RCC 7860 (cell line): ENCODE results near the gene APOC4.
"Not testable (repeated sequence)": the region's sequence is repeated elsewhere in the genome, so short reads cannot be mapped to it uniquely, and the experiment has no call there.

Experiments
- DNase-seq: peaks from one replicate; pipeline ENCODE4 v3.0.0-alpha.2; 2015; ENCODE audit warnings: low spot score
- FAIRE-seq: peaks from 2 replicates; lab custom pipeline; 2012; peaks lifted over from hg19 to GRCh38; lab: Jason Lieb, UNC

Gene APOC4

GRCh38 chr19:44942067-44942571 lies at the start of gene APOC4:
Gene APOC4, plus strand, starts transcription at chr19:44942237. Its CDS starts 41 bp downstream, at chr19:44942278.
- DNase-seq (no peak), FAIRE-seq (no peak)

GRCh38 chr19:44892932-44893331 lies 49.1 kb upstream of the APOC4 start:
- DNase-seq (no peak), FAIRE-seq (no peak)

- FAIRE-seq: no peak
- DNase-seq: no peak
These were observed 48.5 kb upstream of the APOC4 start for GRCh38 chr19:44893332-44894051.

- FAIRE-seq: no peak
These were observed 48.0 kb upstream of the APOC4 start for GRCh38 chr19:44894052-44894400.

GRCh38 chr19:44894946-44895345 lies 47.1 kb upstream of the APOC4 start:
- FAIRE-seq (no peak), DNase-seq (no peak)

More at GRCh38 chr19:44894052-44894400, 48.0 kb upstream of the APOC4 start:
- DNase-seq: no peak

- FAIRE-seq (no peak), DNase-seq (no peak)
These were observed 44.2 kb upstream of the APOC4 start for GRCh38 chr19:44897835-44898234.

- DNase-seq: no peak
- no peak for FAIRE-seq
These were observed 41.5 kb upstream of the APOC4 start for GRCh38 chr19:44900328-44901244.

GRCh38 chr19:44903216-44903601 lies 38.8 kb upstream of the APOC4 start:
- DNase-seq: no peak
- FAIRE-seq: no peak

- DNase-seq: peak; percentile 10
- FAIRE-seq: no peak
These were observed 38.2 kb upstream of the APOC4 start for GRCh38 chr19:44903602-44904425.

GRCh38 chr19:44904426-44904994 lies 37.5 kb upstream of the APOC4 start:
- DNase-seq (no peak), FAIRE-seq (no peak)

GRCh38 chr19:44905437-44906160 lies 36.4 kb upstream of the APOC4 start, which contains the start of gene APOE:
Gene APOE, plus strand, starts transcription at chr19:44905796. Its CDS starts 829 bp downstream, at chr19:44906625.
- no peak for FAIRE-seq

GRCh38 chr19:44907613-44908012 lies 34.4 kb upstream of the APOC4 start:
- FAIRE-seq (no peak), DNase-seq (no peak)

More at GRCh38 chr19:44905437-44906160, 36.4 kb upstream of the APOC4 start, which contains the start of gene APOE:
- DNase-seq: no peak

- FAIRE-seq (no peak), DNase-seq (no peak)
These were observed 33.8 kb upstream of the APOC4 start for GRCh38 chr19:44908074-44908835.

- no peak for DNase-seq
- no peak for FAIRE-seq
These were observed 33.2 kb upstream of the APOC4 start for GRCh38 chr19:44908836-44909261.

- DNase-seq: no peak
- FAIRE-seq: no peak
These were observed 32.3 kb upstream of the APOC4 start for GRCh38 chr19:44909775-44910174.

- not testable (repeated sequence) for DNase-seq, FAIRE-seq
These were observed 30.1 kb upstream of the APOC4 start for GRCh38 chr19:44911896-44912295.

- no peak for FAIRE-seq
- DNase-seq: no peak
These were observed 29.2 kb upstream of the APOC4 start for GRCh38 chr19:44912854-44913253.

- not testable (repeated sequence) for DNase-seq, FAIRE-seq
These were observed 28.3 kb upstream of the APOC4 start for GRCh38 chr19:44913512-44914432.
